Natural killer cell (primary cell): Measurements from ENCODE around the gene UROC1. TPM values are rescaled to one million over a fixed set of nuclear protein-coding genes. Genes with fewer than 3 reads are reported as not detected.
A peak's percentile ranks its signal among the peaks of the same experiment; 100 is the strongest.

ENCODE experiments used
- ATAC-seq, 3 donors: fragments of 150-1000 bp in 2 of 3; fragments of 200-7000 bp in 1 of 3; cut with Tn5 transposase; 1 replicate in 1 of 3; 2 replicates in 2 of 3; pipeline ENCODE4 v1.10.0; 2021; ENCODE audit warnings: mild to moderate bottlenecking in 2 of 3, moderate library complexity in 2 of 3
- DNase-seq, 2 donors: peaks; one replicate each; pipeline versions ENCODE4 v3.0.0 to v3.0.0-alpha.2; 2013 to 2021; ENCODE audit warnings: mixed read lengths in 1 of 2
- H3K27ac ChIP-seq: one replicate; pipeline ENCODE4 v1.5.1; 2013; ENCODE audit warnings: mild to moderate bottlenecking, low read length
- H3K27me3 ChIP-seq: one replicate; pipeline ENCODE4 v1.6.1; 2013; ENCODE audit warnings: low read length; ENCODE audit not compliant: control insufficient read depth, insufficient read depth
- H3K36me3 ChIP-seq: one replicate; pipeline ENCODE4 v1.6.1; 2013; ENCODE audit warnings: low read length; ENCODE audit not compliant: control insufficient read depth, insufficient read depth
- H3K4me1 ChIP-seq: one replicate; pipeline ENCODE4 v1.6.1; 2013; ENCODE audit warnings: low read length; ENCODE audit not compliant: control insufficient read depth, insufficient read depth
- H3K4me3 ChIP-seq: one replicate; pipeline ENCODE4 v1.5.1; 2013; ENCODE audit warnings: low read length
- H3K9me3 ChIP-seq: one replicate; pipeline ENCODE4 v1.6.1; 2013; ENCODE audit warnings: low read length; ENCODE audit not compliant: control insufficient read depth, insufficient read depth
- H3K27ac Mint-ChIP-seq, 2 donors: one replicate each; pipeline ENCODE4 v1.8.0; 2022; ENCODE audit warnings: mild to moderate bottlenecking in 2 of 2, mixed read lengths in 2 of 2, moderate library complexity in 1 of 2
- H3K27me3 Mint-ChIP-seq, 2 donors: one replicate each; pipeline ENCODE4 v1.8.0; 2022; ENCODE audit warnings: low read depth in 2 of 2, mixed read lengths in 2 of 2
- H3K36me3 Mint-ChIP-seq: one replicate; pipeline ENCODE4 v1.8.0; 2022; ENCODE audit warnings: mixed read lengths
- H3K4me1 Mint-ChIP-seq, 2 donors: one replicate each; pipeline ENCODE4 v1.8.0; 2022; ENCODE audit warnings: mixed read lengths in 2 of 2
- H3K4me3 Mint-ChIP-seq: one replicate; pipeline ENCODE4 v1.8.0; 2022; ENCODE audit warnings: mild to moderate bottlenecking, moderate library complexity, mixed read lengths
- H3K9me3 Mint-ChIP-seq, 2 donors: one replicate each; pipeline ENCODE4 v1.8.0; 2022; ENCODE audit warnings: mixed read lengths in 2 of 2
- WGBS: methylation state at CpG from one replicate; pipeline ENCODE4 v1.1.7; 2013; ENCODE audit warnings: missing lambda C conversion rate; ENCODE audit not compliant: insufficient coverage; 5-methylcytosine and 5-hydroxymethylcytosine counted together
- intact Hi-C: fragments of 100-400 bp; cut with micrococcal nuclease; formaldehyde crosslinking; loops from one replicate; pipeline ENCODE4 v1.14.2; 2022
- total RNA-seq, 4 donors: library from RNA; stranded (reverse); fragments of 120-200 nt in 1 of 4; gene quantifications; one replicate each; pipeline versions ENCODE4 v1.2.3 to v1.2.4, GENCODE V29; 2013 to 2022
- TF ChIP-seq, protein P1 (sequence below): fragments of 200-600 bp; IDR thresholded peaks from one replicate; pipeline ENCODE4 v1.8.0; 2022; ENCODE audit warnings: antibody characterized with exemption

The UROC1 gene
- total RNA-seq, 3 donors from 2014 or later (not counting 1 experiment from before 2014, with no cell fraction given): not detected

DNA sequence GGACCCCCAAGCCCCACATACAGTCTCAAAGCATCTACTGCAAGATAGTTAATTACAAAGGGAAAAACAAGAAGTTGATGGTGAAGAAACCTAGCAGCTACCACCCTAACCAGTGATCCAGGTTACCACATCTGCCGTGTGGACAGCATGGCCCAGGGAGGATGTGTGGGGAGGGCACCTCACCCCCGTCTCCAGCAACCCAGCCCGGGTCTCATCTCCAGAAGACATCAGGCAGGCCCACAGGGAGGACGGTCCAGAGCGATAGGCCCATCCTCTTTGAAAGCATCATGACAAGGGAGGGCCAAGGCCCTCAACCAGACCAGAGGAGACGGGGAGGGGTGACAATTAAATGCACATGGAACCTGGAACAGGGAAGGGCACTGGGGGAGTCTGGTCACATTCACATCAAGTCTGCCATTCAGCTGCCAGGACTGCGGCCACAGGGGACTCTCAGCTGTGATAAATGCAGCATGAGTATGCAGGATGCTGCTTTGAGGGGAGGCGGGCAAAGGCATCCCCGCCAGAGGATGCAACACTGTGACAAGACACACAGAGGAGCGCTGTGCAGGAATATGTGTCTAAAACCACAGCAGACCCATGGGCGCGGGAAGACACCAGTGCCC, 60.7 kb downstream of the UROC1 start:
- Mint-ChIP-seq H3K9me3 (no peaks in the 10 kb centered on the region), H3K27me3 (no peaks in the 10 kb centered on the region), H3K4me3 (no peak overlapping the region), H3K4me1 (peaks cover 14 to 15% of the 10 kb centered on the region in 2 donors), H3K36me3 (no peaks in the 10 kb centered on the region), H3K27ac (peak overlapping the region in 1 of 2 donors; percentile 38)
- H3K9me3 ChIP-seq: no peaks in the 10 kb centered on the region
- no peaks in the 10 kb centered on the region for H3K4me1 ChIP-seq
- TF ChIP-seq, protein P1, sequence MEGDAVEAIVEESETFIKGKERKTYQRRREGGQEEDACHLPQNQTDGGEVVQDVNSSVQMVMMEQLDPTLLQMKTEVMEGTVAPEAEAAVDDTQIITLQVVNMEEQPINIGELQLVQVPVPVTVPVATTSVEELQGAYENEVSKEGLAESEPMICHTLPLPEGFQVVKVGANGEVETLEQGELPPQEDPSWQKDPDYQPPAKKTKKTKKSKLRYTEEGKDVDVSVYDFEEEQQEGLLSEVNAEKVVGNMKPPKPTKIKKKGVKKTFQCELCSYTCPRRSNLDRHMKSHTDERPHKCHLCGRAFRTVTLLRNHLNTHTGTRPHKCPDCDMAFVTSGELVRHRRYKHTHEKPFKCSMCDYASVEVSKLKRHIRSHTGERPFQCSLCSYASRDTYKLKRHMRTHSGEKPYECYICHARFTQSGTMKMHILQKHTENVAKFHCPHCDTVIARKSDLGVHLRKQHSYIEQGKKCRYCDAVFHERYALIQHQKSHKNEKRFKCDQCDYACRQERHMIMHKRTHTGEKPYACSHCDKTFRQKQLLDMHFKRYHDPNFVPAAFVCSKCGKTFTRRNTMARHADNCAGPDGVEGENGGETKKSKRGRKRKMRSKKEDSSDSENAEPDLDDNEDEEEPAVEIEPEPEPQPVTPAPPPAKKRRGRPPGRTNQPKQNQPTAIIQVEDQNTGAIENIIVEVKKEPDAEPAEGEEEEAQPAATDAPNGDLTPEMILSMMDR: no peak
- H3K4me3 ChIP-seq: no peak overlapping the region
- no peaks in the 10 kb centered on the region for H3K27me3 ChIP-seq
- no peak for DNase-seq
- no peak overlapping the region for H3K27ac ChIP-seq
- peaks cover 80% of the 10 kb centered on the region for H3K36me3 ChIP-seq
- WGBS: 87% methylated on average over 12 of the region's 12 CpGs
- intact Hi-C loops: no loop called here
- no peak for ATAC-seq

DNA sequence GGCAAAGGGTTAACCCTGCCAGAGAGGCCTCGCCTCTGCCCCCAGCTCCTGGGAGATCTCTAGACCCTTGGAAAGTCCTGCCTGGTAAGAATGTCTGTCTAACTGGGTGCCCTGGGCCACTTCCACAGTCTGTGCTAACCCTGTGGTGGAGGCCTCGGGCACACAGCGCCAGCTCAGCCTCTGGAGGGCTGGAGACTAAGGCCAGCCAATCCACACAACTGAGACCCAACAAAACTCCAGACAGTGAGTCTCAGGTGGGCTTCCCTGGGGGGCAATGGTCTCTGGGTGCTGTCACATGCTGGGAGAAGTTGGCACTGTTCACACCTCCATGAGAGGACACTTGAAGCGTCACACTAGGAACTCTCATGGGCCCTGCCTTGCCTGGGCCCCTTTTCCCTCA, 61.4 kb downstream of the UROC1 start:
- no peaks in the 10 kb centered on the region for H3K27me3 Mint-ChIP-seq
- WGBS: 74% methylated on average over 4 of the region's 4 CpGs
- Histone ChIP-seq H3K27ac (no peak overlapping the region), H3K4me1 (no peaks in the 10 kb centered on the region), H3K27me3 (no peaks in the 10 kb centered on the region), H3K4me3 (no peak overlapping the region), H3K36me3 (peaks cover 80% of the 10 kb centered on the region), H3K9me3 (no peaks in the 10 kb centered on the region)
- ATAC-seq (peak in 2 of 3 donors; percentile 30 to 34), DNase-seq (no peak)
- H3K9me3 Mint-ChIP-seq: no peaks in the 10 kb centered on the region
- TF ChIP-seq, protein P1: no peak
- intact Hi-C loops: no loop called here
- H3K4me1 Mint-ChIP-seq: peaks cover 14 to 21% of the 10 kb centered on the region in 2 donors
- H3K4me3 Mint-ChIP-seq: no peak overlapping the region
- no peaks in the 10 kb centered on the region for H3K36me3 Mint-ChIP-seq
- peak overlapping the region in 1 of 2 donors; percentile 38 for H3K27ac Mint-ChIP-seq

DNA sequence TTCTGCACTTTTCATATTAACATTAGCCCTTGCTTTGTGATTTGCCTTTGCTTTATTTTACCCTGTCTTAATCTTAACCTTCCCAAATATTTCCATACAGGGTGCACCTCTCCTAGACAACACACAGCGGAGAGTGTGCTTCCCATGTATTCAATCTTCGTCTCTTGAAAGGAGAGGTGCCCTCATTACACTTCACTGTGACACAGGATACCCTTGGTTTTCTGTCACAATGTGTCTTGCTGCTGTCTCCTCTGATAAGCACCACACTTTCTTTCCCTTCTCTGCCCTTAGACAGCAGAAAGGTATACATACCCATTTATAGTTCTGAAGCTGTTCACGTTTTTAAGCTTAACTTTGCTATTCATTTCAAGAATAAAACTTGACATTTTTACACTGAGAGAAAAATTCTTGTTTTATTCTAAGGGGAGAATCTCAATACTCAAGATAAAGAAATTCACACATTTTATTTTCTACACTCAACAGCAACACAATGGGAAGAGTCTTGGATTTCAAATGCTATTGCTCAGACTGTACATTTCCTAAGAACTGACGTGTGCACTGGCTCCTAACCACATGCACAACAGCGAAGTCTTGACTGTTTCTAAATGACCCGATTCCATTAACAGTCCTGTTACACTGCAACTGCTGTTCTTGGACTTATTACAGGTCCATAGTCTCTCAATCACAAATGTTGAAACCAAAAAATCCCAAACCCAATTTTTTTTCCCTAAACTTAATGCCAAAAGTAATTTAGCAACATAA, 63.0 kb downstream of the UROC1 start:
- Mint-ChIP-seq H3K9me3 (no peaks in the 10 kb centered on the region), H3K4me3 (no peak overlapping the region), H3K4me1 (peaks cover 14 to 26% of the 10 kb centered on the region in 2 donors), H3K27me3 (no peaks in the 10 kb centered on the region), H3K36me3 (no peaks in the 10 kb centered on the region), H3K27ac (no peak overlapping the region)
- Histone ChIP-seq H3K27ac (no peak overlapping the region), H3K27me3 (no peaks in the 10 kb centered on the region), H3K36me3 (peaks cover 78% of the 10 kb centered on the region), H3K9me3 (no peaks in the 10 kb centered on the region), H3K4me1 (no peaks in the 10 kb centered on the region), H3K4me3 (no peak overlapping the region)
- intact Hi-C loops: no loop called here
- 95% methylated on average over 5 of the region's 6 CpGs for WGBS
- DNase-seq (no peak), ATAC-seq (no peak)
- TF ChIP-seq, protein P1: no peak
